NOMO-1 treated with dmso at 0.1 percent for 144 hours (cell line): ENCODE results near the gene RBM42.
A peak's percentile ranks its signal among the peaks of the same experiment; 100 is the strongest.

Source experiments
- DNase-seq: peaks from one replicate; lab custom pipeline; 2025; ENCODE audit not compliant: unreplicated experiment; lab: John Stamatoyannopoulos, UW

RBM42 gene

DNA sequence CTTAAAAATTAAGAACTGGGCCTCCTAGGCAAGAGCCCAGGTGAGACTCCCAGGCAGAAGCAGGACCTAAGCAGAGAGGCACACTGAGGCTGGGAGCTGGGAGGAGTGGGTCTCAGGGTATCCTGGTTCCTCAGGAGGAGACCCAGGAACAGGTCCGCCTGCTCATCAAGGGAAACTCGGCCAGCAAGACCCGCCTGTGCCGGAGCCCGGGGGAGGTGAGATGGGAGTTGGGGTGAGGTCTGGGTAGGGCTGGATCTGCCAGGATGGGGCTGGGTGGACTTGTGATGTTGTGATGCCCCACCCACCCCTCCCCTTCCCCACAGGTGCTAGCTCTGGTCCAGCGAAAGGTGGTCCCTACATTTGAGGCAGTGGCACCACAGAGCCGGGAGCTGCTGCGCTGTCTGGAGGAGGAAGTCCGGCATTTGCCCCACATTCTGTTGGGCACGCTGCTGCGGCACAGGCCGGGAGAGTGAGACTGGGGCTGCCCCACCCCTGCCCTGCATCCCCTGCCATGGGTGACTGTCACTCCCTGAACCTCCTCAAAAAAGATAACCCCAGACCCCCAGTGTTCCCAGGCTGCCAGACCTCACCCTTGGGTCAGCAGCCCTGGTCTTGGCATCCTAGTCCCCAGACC, 9.4 kb upstream of the RBM42 start:
- no peak for DNase-seq

DNA sequence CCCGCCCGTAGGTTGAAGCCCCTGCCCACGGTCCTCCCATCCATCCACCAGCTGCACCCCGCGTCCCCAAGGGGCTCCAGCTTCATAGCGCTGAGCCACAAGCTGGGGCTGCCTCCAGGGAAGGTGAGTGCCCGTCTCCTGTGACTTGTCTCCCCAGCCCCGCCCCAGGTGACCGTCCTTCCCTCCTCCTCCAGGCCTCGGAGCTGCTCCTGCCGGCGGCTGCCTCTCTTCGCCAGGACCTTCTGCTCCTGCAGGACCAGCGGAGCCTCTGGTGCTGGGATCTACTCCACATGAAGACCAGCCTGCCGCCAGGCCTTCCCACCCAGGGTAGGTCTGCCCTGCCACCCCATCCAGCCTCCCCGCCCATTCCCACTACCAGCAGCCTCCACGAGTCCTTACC, 8.8 kb upstream of the RBM42 start:
- DNase-seq, result no peak

DNA sequence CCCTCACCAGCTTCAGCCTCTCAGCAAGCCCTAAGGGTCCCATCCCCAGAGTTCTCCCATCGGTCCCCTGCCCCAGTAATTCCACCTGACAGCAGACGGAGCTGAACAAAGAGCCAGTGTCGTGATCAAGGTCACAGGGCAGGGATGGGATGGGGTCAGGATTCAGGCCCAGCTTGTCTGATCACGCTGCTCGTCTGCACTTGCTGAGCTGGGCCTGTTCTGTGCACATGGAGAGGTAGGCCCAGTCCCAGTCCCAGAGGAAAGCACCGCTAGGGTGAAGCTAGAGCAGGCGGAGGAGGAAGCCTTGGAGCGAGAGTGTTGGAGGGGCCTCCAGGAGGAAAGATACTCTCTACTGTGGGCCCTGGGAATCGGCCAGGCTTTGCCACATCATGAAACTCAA, 7.1 kb upstream of the RBM42 start:
- DNase-seq, result no peak

DNA sequence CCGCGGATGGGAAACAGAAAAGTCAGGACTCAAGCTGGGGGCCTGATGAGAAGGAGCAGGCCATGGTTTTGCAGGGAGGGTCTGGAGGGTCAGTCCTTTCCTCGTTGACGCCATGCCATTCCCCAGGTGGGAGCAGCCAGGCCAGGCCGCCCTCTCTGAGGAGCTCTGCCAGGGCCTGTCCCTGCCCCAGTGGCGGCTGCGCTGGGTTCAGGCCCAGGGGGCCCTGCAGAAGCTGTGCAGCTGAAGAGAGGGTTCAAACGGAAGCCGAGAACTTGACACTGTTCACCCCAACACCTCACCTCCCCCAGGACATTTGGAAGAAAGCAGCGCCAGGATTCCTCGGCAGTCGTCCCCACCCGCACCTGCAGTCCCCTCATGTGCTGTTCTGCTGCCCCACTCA, 6.1 kb upstream of the RBM42 start:
- DNase-seq, result no peak

DNA sequence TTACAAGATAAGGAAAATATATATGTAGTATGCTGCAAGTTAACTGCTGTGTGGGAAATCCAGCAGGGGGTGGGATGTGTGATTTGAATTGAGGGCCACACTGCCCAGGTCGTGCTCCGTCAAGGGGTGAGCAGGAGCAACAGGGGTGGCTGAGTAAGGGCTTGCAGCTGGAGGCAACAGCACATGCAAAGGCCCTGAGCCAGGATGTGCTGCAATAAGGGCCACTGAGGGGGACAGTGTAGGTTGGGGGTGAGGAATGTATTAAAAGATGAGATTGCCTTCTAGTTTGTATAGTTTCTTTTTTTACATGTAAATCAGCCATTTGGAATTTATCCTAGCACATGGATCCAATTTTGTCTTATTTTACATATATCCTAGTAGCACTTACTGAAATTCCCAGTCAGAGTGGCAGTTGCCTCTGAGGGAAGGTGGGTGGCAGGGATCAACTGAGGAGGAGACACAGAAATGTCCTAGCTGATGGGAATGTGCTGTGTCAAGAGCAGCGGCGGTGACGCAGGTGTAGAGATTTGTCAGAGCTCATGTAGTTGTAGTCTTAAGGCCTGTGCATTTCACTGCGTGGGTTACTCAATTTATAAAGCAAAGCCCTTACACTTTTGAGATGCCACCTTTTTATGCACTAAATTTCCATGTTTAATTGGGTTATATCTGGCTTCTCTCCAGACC, 5.4 kb upstream of the RBM42 start:
- DNase-seq, result no peak

DNA sequence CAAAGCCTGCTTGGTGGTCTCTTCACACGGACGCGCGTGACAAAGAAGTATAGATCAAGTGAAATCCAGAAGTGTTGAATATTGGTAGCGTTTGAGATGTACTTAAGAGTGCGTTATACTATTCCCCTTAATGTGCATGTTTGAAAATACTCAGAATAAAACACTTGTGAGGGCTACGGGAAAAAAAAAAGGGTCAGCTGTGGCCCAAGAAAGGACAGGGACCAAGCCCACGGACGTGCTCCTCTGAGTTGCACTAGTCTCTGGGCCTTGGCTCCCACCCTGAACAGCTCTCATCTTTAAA, 622 bp upstream of the RBM42 start:
- DNase-seq, result no peak

- DNase-seq, result no peak
Observed at GRCh38 chr19:35629332-35629633, 447 bp downstream of the RBM42 start.

- no peak for DNase-seq
Observed at GRCh38 chr19:35633727-35634440, 5.0 kb downstream of the RBM42 start.

GRCh38 chr19:35636651-35637050, 7.8 kb downstream of the RBM42 start:
- DNase-seq, result no peak

DNA sequence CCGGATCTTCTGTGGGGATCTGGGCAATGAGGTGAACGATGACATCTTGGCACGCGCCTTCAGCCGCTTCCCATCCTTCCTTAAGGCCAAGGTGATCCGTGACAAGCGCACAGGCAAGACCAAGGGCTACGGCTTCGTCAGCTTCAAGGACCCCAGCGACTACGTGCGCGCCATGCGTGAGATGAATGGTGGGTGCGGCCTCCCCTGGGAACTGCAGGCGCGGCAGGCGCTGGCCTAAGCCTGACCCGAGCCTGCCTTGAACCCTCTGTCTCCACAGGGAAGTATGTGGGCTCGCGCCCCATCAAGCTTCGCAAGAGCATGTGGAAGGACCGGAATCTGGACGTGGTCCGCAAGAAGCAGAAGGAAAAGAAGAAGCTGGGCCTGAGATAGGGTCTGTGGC, 8.3 kb downstream of the RBM42 start:
- DNase-seq, result no peak

GRCh38 chr19:35639321-35639639, 10.4 kb downstream of the RBM42 start:
- DNase-seq, result no peak

DNA sequence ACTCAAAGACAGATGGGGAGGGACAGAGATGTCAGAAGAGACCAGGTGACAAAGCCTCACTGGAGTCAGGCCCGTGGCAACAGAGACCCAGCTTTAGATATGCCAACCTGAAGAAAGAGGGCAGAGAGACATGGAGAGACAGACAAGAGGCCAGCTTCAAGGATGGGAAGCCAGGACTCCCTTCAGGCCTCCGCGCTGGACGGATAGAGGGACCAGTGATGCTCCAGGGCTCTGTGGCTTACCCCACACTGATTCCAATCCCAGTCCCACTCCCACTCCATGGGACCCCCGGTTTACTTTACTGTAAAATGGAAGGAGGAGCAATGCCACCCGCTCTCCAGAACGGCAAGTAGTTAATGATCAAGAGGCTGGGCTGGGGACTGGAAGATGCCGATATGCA, 11.0 kb downstream of the RBM42 start:
- DNase-seq, result no peak

- DNase-seq, result no peak
Observed at GRCh38 chr19:35641515-35642151, 12.8 kb downstream of the RBM42 start, which contains the start of gene ETV2. Gene ETV2 (plus strand): TSS chr19:35641745. CDS start chr19:35642461, 716 bp downstream.

DNA sequence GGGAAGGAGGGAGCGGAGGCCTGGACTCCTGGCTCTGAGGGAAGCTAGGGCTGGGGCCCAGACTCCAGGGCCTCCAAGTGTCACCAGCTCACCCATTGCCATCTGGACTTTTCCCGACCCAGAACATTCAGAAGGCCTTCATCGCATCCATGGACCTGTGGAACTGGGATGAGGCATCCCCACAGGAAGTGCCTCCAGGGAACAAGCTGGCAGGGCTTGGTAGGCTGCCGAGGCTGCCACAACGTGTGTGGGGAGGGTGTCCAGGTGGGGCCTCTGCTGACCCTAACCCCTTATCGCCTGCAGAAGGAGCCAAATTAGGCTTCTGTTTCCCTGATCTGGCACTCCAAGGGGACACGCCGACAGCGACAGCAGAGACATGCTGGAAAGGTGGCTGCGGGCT, 13.5 kb downstream of the RBM42 start:
- no peak for DNase-seq

- no peak for DNase-seq
Observed at GRCh38 chr19:35642798-35643254, 14.0 kb downstream of the RBM42 start.

DNA sequence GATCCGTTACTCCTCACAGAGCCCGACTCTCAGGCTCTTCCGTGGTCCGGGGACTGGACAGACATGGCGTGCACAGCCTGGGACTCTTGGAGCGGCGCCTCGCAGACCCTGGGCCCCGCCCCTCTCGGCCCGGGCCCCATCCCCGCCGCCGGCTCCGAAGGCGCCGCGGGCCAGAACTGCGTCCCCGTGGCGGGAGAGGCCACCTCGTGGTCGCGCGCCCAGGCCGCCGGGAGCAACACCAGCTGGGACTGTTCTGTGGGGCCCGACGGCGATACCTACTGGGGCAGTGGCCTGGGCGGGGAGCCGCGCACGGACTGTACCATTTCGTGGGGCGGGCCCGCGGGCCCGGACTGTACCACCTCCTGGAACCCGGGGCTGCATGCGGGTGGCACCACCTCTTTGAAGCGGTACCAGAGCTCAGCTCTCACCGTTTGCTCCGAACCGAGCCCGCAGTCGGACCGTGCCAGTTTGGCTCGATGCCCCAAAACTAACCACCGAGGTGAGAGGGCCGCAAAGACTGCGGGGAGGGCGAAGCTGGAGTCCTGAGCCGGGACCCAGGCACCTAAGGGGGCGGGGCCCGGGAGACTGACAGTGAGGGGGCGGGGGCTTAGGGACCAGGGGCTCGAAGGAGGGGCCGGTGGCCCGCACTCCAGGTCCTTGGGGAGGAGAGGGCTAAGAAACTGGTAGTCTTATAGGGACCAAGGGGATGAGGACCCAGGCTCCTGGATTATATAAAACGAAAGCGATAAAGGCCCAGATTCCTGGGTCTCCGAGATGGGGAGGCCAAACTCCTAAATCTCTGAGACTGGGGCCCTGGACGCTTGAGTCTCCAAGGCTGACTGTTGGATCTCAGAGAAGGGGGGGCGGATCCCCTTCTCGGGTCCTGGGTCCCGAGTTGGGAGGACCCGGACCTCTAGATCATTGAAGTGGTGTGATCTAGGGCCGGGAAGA, 14.7 kb downstream of the RBM42 start:
- peak; percentile 74 for DNase-seq

- DNase-seq, result peak; percentile 99
Observed at GRCh38 chr19:35644206-35644986, 15.6 kb downstream of the RBM42 start.

DNA sequence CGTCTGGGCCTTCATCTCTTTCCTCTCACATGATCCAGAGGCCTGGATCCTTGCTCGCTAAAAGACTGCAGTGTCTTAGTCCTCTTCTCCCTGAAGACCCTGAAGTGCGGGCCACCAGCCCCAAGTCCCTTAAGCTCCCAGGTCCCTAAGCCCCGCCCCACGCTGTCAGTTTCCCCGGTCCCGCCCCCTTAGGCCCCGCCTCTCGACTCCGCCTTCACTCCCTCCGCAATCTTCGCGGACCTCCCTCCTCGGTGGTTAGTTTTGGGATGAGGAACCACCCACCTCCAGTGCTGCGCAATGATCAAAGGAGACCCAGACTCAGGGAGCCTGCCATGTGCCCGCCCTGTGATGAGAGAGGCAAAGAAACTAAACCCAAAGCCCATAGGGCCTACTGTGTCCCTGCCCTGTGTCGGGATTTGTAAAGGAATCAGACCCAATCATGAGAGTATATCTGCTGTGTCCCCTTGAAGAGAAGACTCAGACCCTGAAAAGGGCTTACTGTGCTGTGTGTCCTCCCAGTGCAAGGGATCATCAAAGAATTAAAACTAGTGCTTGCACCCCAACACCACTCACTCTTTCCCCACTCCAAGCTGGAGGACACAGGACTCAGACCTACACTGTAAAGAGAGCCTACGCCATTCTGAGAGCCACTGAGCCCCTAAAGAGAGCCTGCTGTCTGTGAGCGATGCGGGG, 16.3 kb downstream of the RBM42 start:
- DNase-seq, result peak; percentile 67

DNA sequence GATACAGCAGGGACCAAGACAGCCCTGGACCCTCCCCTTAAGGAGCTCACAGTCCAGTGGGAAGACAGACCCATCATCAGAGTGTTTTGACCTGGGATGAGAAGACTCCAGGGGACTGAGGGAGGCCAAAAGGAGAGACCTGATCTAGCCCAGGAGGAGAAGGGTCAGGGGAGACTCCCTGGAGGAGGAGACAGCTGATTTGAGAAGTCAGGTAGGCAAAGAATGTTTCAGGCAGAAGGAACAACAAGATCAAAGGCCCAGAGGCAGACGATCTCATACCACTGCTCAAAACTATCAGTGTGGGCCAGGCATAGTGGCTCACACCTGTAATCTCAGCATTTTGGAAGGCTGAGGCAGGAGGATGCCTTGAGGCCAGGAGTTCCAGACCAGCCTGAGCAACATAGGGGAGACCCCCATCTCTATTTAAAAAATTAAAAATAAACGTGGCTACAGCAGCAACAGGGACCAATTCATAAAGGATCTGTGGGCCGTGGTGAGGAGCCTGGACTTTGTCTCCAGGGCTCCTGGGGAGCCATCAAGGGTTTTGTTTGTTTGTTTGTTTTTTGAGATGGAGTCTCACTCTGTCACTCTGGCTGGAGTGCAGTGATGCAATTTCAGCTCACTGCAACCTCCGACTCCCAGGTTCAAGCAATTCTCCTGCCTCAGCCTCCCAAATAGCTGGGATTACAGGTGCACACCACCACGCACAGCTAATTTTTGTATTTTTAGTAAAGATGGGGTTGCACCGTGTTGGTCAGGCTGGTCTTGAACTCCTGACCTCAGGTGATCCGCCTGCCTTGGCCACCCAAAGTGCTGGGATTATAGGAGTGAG, 17.1 kb downstream of the RBM42 start:
- no peak for DNase-seq
